H1 (cell line): Measurements from ENCODE around the gene LRCH3. TPM values are rescaled to one million over a fixed set of nuclear protein-coding genes. Genes with fewer than 3 reads are reported as not detected.
A peak's percentile ranks its signal among the peaks of the same experiment; 100 is the strongest.

Source experiments
- CTCF ChIA-PET: fragments of 300-600 bp; sonication (Branson Sonifier 250); formaldehyde crosslinking; loops from one replicate; lab custom pipeline; 2021; ENCODE audit not compliant: partially characterized antibody; lab: Charles Lee
- POLR2A ChIA-PET: fragments of 300-600 bp; sonication (Branson Sonifier 250); formaldehyde crosslinking; loops from one replicate; lab custom pipeline; 2021; ENCODE audit warnings: inconsistent platforms; ENCODE audit not compliant: partially characterized antibody; lab: Charles Lee
- DNase-seq, 2 experiments: peaks; one replicate each; pipeline versions ENCODE4 v3.0.0 to v3.0.0-alpha.2; 2010 to 2022; ENCODE audit warnings: low spot score in 2 of 2, low read depth in 1 of 2, mixed read lengths in 1 of 2
- FAIRE-seq: peaks from 2 replicates; lab custom pipeline; 2011; peaks lifted over from hg19 to GRCh38; lab: Jason Lieb, UNC
- H2AFZ ChIP-seq: 2 replicates; pipeline ENCODE4 v1.8.1; 2012; ENCODE audit warnings: low read length, inconsistent platforms
- H2AK5ac ChIP-seq: 2 replicates; pipeline ENCODE4 v1.6.1; 2013; ENCODE audit warnings: low read depth, low read length
- H2BK120ac ChIP-seq: replicated peaks from 2 replicates; pipeline ENCODE3; 2013; ENCODE audit warnings: low read depth, low read length, inconsistent platforms
- H2BK12ac ChIP-seq: 2 replicates; pipeline ENCODE4 v1.6.1; 2013; ENCODE audit warnings: low read depth, low read length
- H2BK15ac ChIP-seq: 2 replicates; pipeline ENCODE4 v1.6.1; 2013; ENCODE audit warnings: low read length
- H2BK20ac ChIP-seq: 2 replicates; pipeline ENCODE4 v1.6.1; 2013; ENCODE audit warnings: low read length
- H2BK5ac ChIP-seq: 2 replicates; pipeline ENCODE4 v1.6.1; 2013; ENCODE audit warnings: low read depth, low read length
- H3K14ac ChIP-seq: 2 replicates; pipeline ENCODE4 v1.6.1; 2013; ENCODE audit warnings: inconsistent platforms; ENCODE audit not compliant: insufficient read length
- H3K18ac ChIP-seq: 2 replicates; pipeline ENCODE4 v1.6.1; 2013; ENCODE audit warnings: low read length; ENCODE audit errors: extremely low read depth
- H3K23ac ChIP-seq: 2 replicates; pipeline ENCODE4 v1.6.1; 2013; ENCODE audit warnings: inconsistent platforms; ENCODE audit not compliant: insufficient read length
- H3K23me2 ChIP-seq: 2 replicates; pipeline ENCODE4 v1.6.1; 2013; ENCODE audit warnings: low read depth, low read length
- H3K27ac ChIP-seq: 2 replicates; pipeline ENCODE4 v1.6.1; 2011; ENCODE audit warnings: low read depth, low read length, inconsistent platforms
- H3K27me3 ChIP-seq, 4 experiments: replicated peaks in 1 of 4; 1 replicate in 1 of 4; 2 replicates in 3 of 4; pipeline versions ENCODE4 v1.6.1 to v1.8.1; 2011 to 2013; ENCODE audit warnings: low read length in 3 of 4, mild to moderate bottlenecking in 3 of 4, inconsistent platforms in 2 of 4, mixed read lengths in 2 of 4, moderate library complexity in 1 of 4; ENCODE audit not compliant: control insufficient read depth in 3 of 4, insufficient read depth in 3 of 4; ENCODE audit errors: extremely low read depth in 1 of 4
- H3K36me3 ChIP-seq, 4 experiments: 2 replicates each; pipeline versions ENCODE4 v1.6.1 to v1.8.1; 2011 to 2013; ENCODE audit warnings: mild to moderate bottlenecking in 4 of 4, low read length in 3 of 4, moderate library complexity in 2 of 4, control low read depth in 1 of 4, inconsistent platforms in 1 of 4; ENCODE audit not compliant: insufficient read depth in 4 of 4, control insufficient read depth in 2 of 4
- H3K4ac ChIP-seq: replicated peaks from 2 replicates; pipeline ENCODE3; 2013; ENCODE audit warnings: low read length, low read depth, mixed read lengths, inconsistent platforms; ENCODE audit not compliant: insufficient read length
- H3K4me1 ChIP-seq, 4 experiments: replicated peaks in 1 of 4; 1 replicate in 1 of 4; 2 replicates in 3 of 4; pipeline versions ENCODE4 v1.6.1 to v1.8.1; 2011 to 2013; ENCODE audit warnings: low read length in 3 of 4, inconsistent platforms in 2 of 4, mixed read lengths in 1 of 4; ENCODE audit not compliant: insufficient read depth in 4 of 4, control insufficient read depth in 3 of 4
- H3K4me2 ChIP-seq, 2 experiments: 2 replicates each; pipeline versions ENCODE4 v1.6.1 to v1.8.1; 2011 to 2013; ENCODE audit warnings: low read depth in 2 of 2, low read length in 2 of 2, control low read depth in 1 of 2, inconsistent platforms in 1 of 2, mild to moderate bottlenecking in 1 of 2; ENCODE audit not compliant: insufficient read depth in 1 of 2
- H3K4me3 ChIP-seq, 4 experiments: fragments of 200-600, 300-600 bp in 1 of 4; sonication (generic), shearing (Covaris generic), sonication (Bioruptor Twin) in 1 of 4; 2 replicates each; pipeline versions ENCODE4 v1.5.1 to v1.8.1; 2011 to 2016; ENCODE audit warnings: low read length in 4 of 4, low read depth in 3 of 4, control low read depth in 2 of 4, inconsistent platforms in 2 of 4, mild to moderate bottlenecking in 2 of 4, mixed read lengths in 1 of 4, moderate library complexity in 1 of 4; ENCODE audit not compliant: insufficient read depth in 2 of 4; ENCODE audit errors: extremely low read depth in 1 of 4
- H3K56ac ChIP-seq: replicated peaks from 2 replicates; pipeline ENCODE3; 2013; ENCODE audit warnings: low read depth, mild to moderate bottlenecking, mixed read lengths, low read length, inconsistent platforms; ENCODE audit not compliant: insufficient read length
- H3K79me1 ChIP-seq: 2 replicates; pipeline ENCODE4 v1.6.1; 2013; ENCODE audit warnings: low read depth, low read length, control low read depth
- H3K79me2 ChIP-seq, 2 experiments: 2 replicates each; pipeline versions ENCODE4 v1.6.1 to v1.8.1; 2012 to 2013; ENCODE audit warnings: low read length in 2 of 2, mild to moderate bottlenecking in 2 of 2, inconsistent platforms in 1 of 2; ENCODE audit not compliant: insufficient read depth in 2 of 2, control insufficient read depth in 1 of 2
- H3K9ac ChIP-seq, 4 experiments: replicated peaks in 1 of 4; 1 replicate in 1 of 4; 2 replicates in 3 of 4; pipeline versions ENCODE4 v1.6.1 to v1.8.1; 2011 to 2013; ENCODE audit warnings: low read depth in 3 of 4, low read length in 3 of 4, control low read depth in 2 of 4, mild to moderate bottlenecking in 2 of 4, moderate library complexity in 2 of 4, inconsistent platforms in 1 of 4; ENCODE audit errors: extremely low read depth in 1 of 4
- H3K9me3 ChIP-seq, 2 experiments: 2 replicates each; pipeline versions ENCODE4 v1.6.1 to v1.8.1; 2012 to 2013; ENCODE audit warnings: mild to moderate bottlenecking in 2 of 2, moderate library complexity in 2 of 2, control low read depth in 1 of 2, inconsistent platforms in 1 of 2, low read depth in 1 of 2, low read length in 1 of 2, mixed read lengths in 1 of 2; ENCODE audit not compliant: insufficient read depth in 2 of 2
- H4K20me1 ChIP-seq, 2 experiments: replicated peaks in 1 of 2; 2 replicates each; pipeline versions ENCODE3 to v1.8.1; 2011 to 2013; ENCODE audit warnings: inconsistent platforms in 2 of 2, low read length in 2 of 2, mild to moderate bottlenecking in 1 of 2; ENCODE audit not compliant: insufficient read depth in 2 of 2, control insufficient read depth in 1 of 2
- H4K5ac ChIP-seq: 2 replicates; pipeline ENCODE4 v1.6.1; 2013; ENCODE audit warnings: low read length, low read depth, mixed read lengths, inconsistent platforms; ENCODE audit not compliant: insufficient read length
- H4K8ac ChIP-seq: 2 replicates; pipeline ENCODE4 v1.8.0; 2013; ENCODE audit warnings: mild to moderate bottlenecking, moderate library complexity, low read length, inconsistent platforms; ENCODE audit not compliant: insufficient read depth; ENCODE audit errors: extremely low read depth
- H4K91ac ChIP-seq: replicated peaks from 2 replicates; pipeline ENCODE3; 2013; ENCODE audit warnings: low read length, mixed read lengths, inconsistent platforms; ENCODE audit not compliant: insufficient read length
- ATF3 ChIP-seq: IDR thresholded peaks from 2 replicates; pipeline ENCODE4 v1.6.1; 2011; ENCODE audit warnings: low read depth, mild to moderate bottlenecking, low read length; ENCODE audit not compliant: insufficient read depth
- BCL11A ChIP-seq, 2 experiments: IDR thresholded peaks; one replicate each; pipeline ENCODE4 v1.6.1; 2011; ENCODE audit warnings: low read depth in 2 of 2, low read length in 2 of 2, mild to moderate bottlenecking in 2 of 2
- CBX8 ChIP-seq: fragments of 300-800, 300-1000 bp; sonication (generic); IDR thresholded peaks from 2 replicates; pipeline ENCODE4 v1.7.1; 2016; ENCODE audit warnings: low read depth, low read length, borderline replicate concordance
- CEBPB ChIP-seq: IDR thresholded peaks from 2 replicates; pipeline ENCODE4 v1.6.1; 2012; ENCODE audit warnings: low read depth, low read length
- E2F6 ChIP-seq: IDR thresholded peaks from 2 replicates; pipeline ENCODE4 v1.6.1; 2012; ENCODE audit warnings: inconsistent platforms
- MAX ChIP-seq: IDR thresholded peaks from 2 replicates; pipeline ENCODE4 v1.6.1; 2012; ENCODE audit warnings: inconsistent platforms
- RXRA ChIP-seq: IDR thresholded peaks from 2 replicates; pipeline ENCODE4 v1.6.1; 2011; ENCODE audit warnings: low read depth, mild to moderate bottlenecking, low read length, moderate library complexity; ENCODE audit not compliant: insufficient read depth
- SP1 ChIP-seq: IDR thresholded peaks from 2 replicates; pipeline ENCODE4 v1.6.1; 2011; ENCODE audit warnings: low read depth, low read length
- TAF7 ChIP-seq: optimal IDR thresholded peaks from 2 replicates; pipeline ENCODE3; 2011; ENCODE audit warnings: low read depth, mild to moderate bottlenecking, inconsistent platforms, low read length, moderate library complexity, borderline replicate concordance
- TEAD4 ChIP-seq: IDR thresholded peaks from 2 replicates; pipeline ENCODE4 v1.6.1; 2012; ENCODE audit warnings: low read depth, low read length, inconsistent platforms, mixed read lengths
- WGBS, 2 experiments: shearing (Covaris generic) in 1 of 2; methylation state at CpG; one replicate each; pipeline versions ENCODE4 v1.1.6 to v1.1.7; 2013 to 2015; ENCODE audit warnings: low lambda C conversion rate in 2 of 2, mixed read lengths in 2 of 2, inconsistent platforms in 1 of 2, low coverage in 1 of 2, missing lambda C conversion rate in 1 of 2; ENCODE audit not compliant: insufficient replicate concordance in 2 of 2, insufficient coverage in 1 of 2, insufficient read length in 1 of 2; ENCODE audit errors: extremely low coverage in 1 of 2, missing lambda C conversion rate in 1 of 2; 5-methylcytosine and 5-hydroxymethylcytosine counted together
- polyA plus RNA-seq, 7 experiments: library from polyadenylated mRNA; depleted of rRNA in 3 of 7; stranded (reverse) in 5 of 7; unstranded in 2 of 7; fragments of >200 nt in 5 of 7; fragments of 200-250 nt in 2 of 7; gene quantifications; 1 replicate in 5 of 7; 2 replicates in 1 of 7; 4 replicates in 1 of 7; pipeline versions ENCODE4 v1.2.1 to v1.2.3, GENCODE V29; 2011 to 2013; ENCODE audit warnings: missing spikeins in 2 of 7, mixed read lengths in 2 of 7
- total RNA-seq: library from RNA; stranded (reverse); fragmentation: NEBNext Ultra II Directional; extraction: Animal tissue kit (Norgen Biotek cat#: 25700); gene quantifications from 2 replicates; pipeline ENCODE4 v1.2.1, GENCODE V29; 2021

The LRCH3 gene
- total and polyA plus RNA-seq, 2 of the 8 experiments (the other 6 are each of a cell fraction or from before 2014, with no cell fraction given), result 58.4 to 66.0 TPM

- no peaks in the 10 kb centered on the region for H4K20me1 ChIP-seq
- H3K23me2 ChIP-seq, result no peaks in the 10 kb centered on the region
- peak overlapping the region in 1 of 4 experiments; percentile 19; a peak in 1 of 8 replicates for H3K4me3 ChIP-seq
- peak overlapping the region; percentile 46; the same call in 1 of the 2 replicates for H3K27ac ChIP-seq
- FAIRE-seq, result peak; percentile 96
- H4K5ac ChIP-seq, result peak overlapping the region; percentile 37
- peak overlapping the region; percentile 18 to 23; a peak in 2 of 4 replicates for H3K4me2 ChIP-seq
- peaks cover 6 to 24% (median 19%) of the 10 kb centered on the region in 4 experiments for H3K4me1 ChIP-seq
- H3K79me2 ChIP-seq, result no peaks in the 10 kb centered on the region
- H3K14ac ChIP-seq, result no peak overlapping the region
- H3K4ac ChIP-seq, result no peak overlapping the region
- H3K23ac ChIP-seq, result no peak overlapping the region
- peaks cover 0 to 32% (median 7%) of the 10 kb centered on the region in 4 experiments; a peak in 3 of 8 replicates for H3K36me3 ChIP-seq
- no peak overlapping the region for H2BK20ac ChIP-seq
- no peak overlapping the region; the same call in 1 of the 2 replicates for H3K18ac ChIP-seq
- H2BK120ac ChIP-seq, result peak overlapping the region; percentile 0
- ChIA-PET CTCF (interaction anchor here (0.6 to 1.5 kb wide), 2 partner anchors 8 to 11 kb away, joined by 4 read pairs; no protein-coding TSS in a partner anchor), POLR2A (interaction anchor here (0.8 to 3.7 kb wide), 11 partner anchors 9 to 101 kb away, joined by 3 to 13 read pairs (median 4); no protein-coding TSS in a partner anchor)
- H4K8ac ChIP-seq, result no peak overlapping the region
- H2BK5ac ChIP-seq, result peak overlapping the region; percentile 75
- peak overlapping the region; percentile 28 for H4K91ac ChIP-seq
- no peak overlapping the region for H3K56ac ChIP-seq
- H2AK5ac ChIP-seq, result no peak overlapping the region; the same call in 1 of the 2 replicates
- no peak overlapping the region; the same call in 1 of the 2 replicates for H2BK12ac ChIP-seq
- peak in 1 of 2 experiments; percentile 65 for DNase-seq
- H3K9me3 ChIP-seq, result no peaks in the 10 kb centered on the region
- 33% methylated on average over 8 of the region's 8 CpGs; no CpG with 5 or more reads in 1 of the 2 experiments for WGBS, 2 experiments
- H3K27me3 ChIP-seq, result no peaks in the 10 kb centered on the region
- no peak overlapping the region for H2AFZ ChIP-seq
- H3K9ac ChIP-seq, result no peak overlapping the region
- H2BK15ac ChIP-seq, result no peak overlapping the region
- H3K79me1 ChIP-seq, result no peaks in the 10 kb centered on the region
- TF ChIP-seq TAF7, result no peak
- TF ChIP-seq MAX, result peak; percentile 69
- TF ChIP-seq BCL11A (IDR thresholded peaks at IDR 0.05; ENCODE audit: low read depth in 2 of 2, low read length in 2 of 2), result peak in 1 of 2 experiments; percentile 76
- TF ChIP-seq CEBPB, result peak; percentile 86
- no peak for TF ChIP-seq E2F6
- no peak for TF ChIP-seq RXRA
- TF ChIP-seq CBX8, result no peak
- peak; percentile 97 for TF ChIP-seq TEAD4
- peak; percentile 78; the same call in 1 of the 2 replicates for TF ChIP-seq SP1
- TF ChIP-seq ATF3, result 0 out of 2 replicates have a peak, but pooled peaks have one; percentile 11
Measured at GRCh38 chr3:197854596-197855343, 63.7 kb downstream of the LRCH3 start.
